ENCODE data around the gene DMWD.

DMWD gene

GRCh38 chr19:45761714-45762113 is 30.9 kb downstream of the DMWD start:
- H3K27me3 ChIP-seq (ENCODE audit: insufficient read depth, low read length): no peaks in the 10 kb centered on the region
- H4K8ac ChIP-seq (ENCODE audit: low read depth, low read length): no peak overlapping the region
- no peak overlapping the region for H3K4me3 ChIP-seq (ENCODE audit: low read depth, low read length)
- no peak overlapping the region for H3K4me2 ChIP-seq (ENCODE audit: low read length)
- no peak overlapping the region for H3K23ac ChIP-seq (ENCODE audit: low read length)
- peaks cover 4% of the 10 kb centered on the region for H3K9me3 ChIP-seq (ENCODE audit: insufficient read depth, low read depth, low read length)
- H3K79me1 ChIP-seq (ENCODE audit: low read length): no peaks in the 10 kb centered on the region
- H3K9ac ChIP-seq (ENCODE audit: low read length): no peak overlapping the region
- H3K27ac ChIP-seq (ENCODE audit: low read depth, low read length): no peak overlapping the region
- DNase-seq: no peak
- H3K14ac ChIP-seq (ENCODE audit: low read length): no peak overlapping the region
- WGBS (ENCODE audit: extremely low coverage, insufficient coverage, insufficient read length): no CpG with 5 or more reads among the region's 17 CpGs
- H3K18ac ChIP-seq (ENCODE audit: low read length): no peak overlapping the region
- H2AK5ac ChIP-seq (ENCODE audit: low read length): no peak overlapping the region
- no peak overlapping the region for H3K4ac ChIP-seq (ENCODE audit: low read depth, low read length)
- H4K91ac ChIP-seq (ENCODE audit: low read depth, low read length): no peak overlapping the region
- H2BK5ac ChIP-seq (ENCODE audit: low read depth, low read length, poor library complexity): no peak overlapping the region
- H3K36me3 ChIP-seq (ENCODE audit: control insufficient read depth in 1 of 2, insufficient read depth in 2 of 2, low read length in 2 of 2): no peaks in the 10 kb centered on the region
- no peaks in the 10 kb centered on the region for H3K79me2 ChIP-seq (ENCODE audit: control insufficient read depth, insufficient read depth, low read length, poor library complexity)
- no peak overlapping the region for H4K12ac ChIP-seq (ENCODE audit: low read depth, low read length)
- H2BK120ac ChIP-seq (ENCODE audit: insufficient read depth, low read length, poor library complexity): no peak overlapping the region
- H3K4me1 ChIP-seq (ENCODE audit: control insufficient read depth in 1 of 2, insufficient read depth in 2 of 2, low read length in 2 of 2): peaks cover 10 to 12% of the 10 kb centered on the region in 2 experiments
- no peak overlapping the region for H2BK12ac ChIP-seq (ENCODE audit: low read length)
- H2AFZ ChIP-seq (ENCODE audit: insufficient read depth, low read length, poor library complexity): no peak overlapping the region

GRCh38 chr19:45758921-45759320 is 33.7 kb downstream of the DMWD start:
- Histone ChIP-seq H3K27ac (ENCODE audit: low read depth, low read length) (no peak overlapping the region), H3K23ac (ENCODE audit: low read length) (no peak overlapping the region), H3K4me2 (ENCODE audit: low read length) (no peak overlapping the region), H3K18ac (ENCODE audit: low read length) (no peak overlapping the region), H3K79me2 (ENCODE audit: control insufficient read depth, insufficient read depth, low read length, poor library complexity) (no peaks in the 10 kb centered on the region), H3K4me3 (ENCODE audit: low read depth, low read length) (no peak overlapping the region), H3K9me3 (ENCODE audit: insufficient read depth, low read depth, low read length) (peaks cover 4% of the 10 kb centered on the region), H3K36me3 (ENCODE audit: control insufficient read depth in 1 of 2, insufficient read depth in 2 of 2, low read length in 2 of 2) (no peaks in the 10 kb centered on the region), H2BK120ac (ENCODE audit: insufficient read depth, low read length, poor library complexity) (no peak overlapping the region), H2BK5ac (ENCODE audit: low read depth, low read length, poor library complexity) (no peak overlapping the region), H2BK12ac (ENCODE audit: low read length) (no peak overlapping the region), H4K8ac (ENCODE audit: low read depth, low read length) (no peak overlapping the region), H3K4me1 (ENCODE audit: control insufficient read depth in 1 of 2, insufficient read depth in 2 of 2, low read length in 2 of 2) (no peaks in the 10 kb centered on the region), H3K79me1 (ENCODE audit: low read length) (no peaks in the 10 kb centered on the region), H3K14ac (ENCODE audit: low read length) (no peak overlapping the region), H3K9ac (ENCODE audit: low read length) (no peak overlapping the region), H2AFZ (ENCODE audit: insufficient read depth, low read length, poor library complexity) (no peak overlapping the region), H4K91ac (ENCODE audit: low read depth, low read length) (no peak overlapping the region), H3K27me3 (ENCODE audit: insufficient read depth, low read length) (no peaks in the 10 kb centered on the region), H2AK5ac (ENCODE audit: low read length) (no peak overlapping the region), H3K4ac (ENCODE audit: low read depth, low read length) (no peak overlapping the region), H4K12ac (ENCODE audit: low read depth, low read length) (no peak overlapping the region)
- DNase-seq: no peak
- no CpG with 5 or more reads among the region's 9 CpGs for WGBS (ENCODE audit: extremely low coverage, insufficient coverage, insufficient read length)

- no peak overlapping the region for H4K12ac ChIP-seq (ENCODE audit: low read depth, low read length)
- H3K9ac ChIP-seq (ENCODE audit: low read length): no peak overlapping the region
- H4K8ac ChIP-seq (ENCODE audit: low read depth, low read length): no peak overlapping the region
- no peak overlapping the region for H2AFZ ChIP-seq (ENCODE audit: insufficient read depth, low read length, poor library complexity)
- H3K4me2 ChIP-seq (ENCODE audit: low read length): no peak overlapping the region
- peak in 1 of 2 donors; percentile 37 for DNase-seq
- H2BK12ac ChIP-seq (ENCODE audit: low read length): no peak overlapping the region
- no peak overlapping the region for H2BK120ac ChIP-seq (ENCODE audit: insufficient read depth, low read length, poor library complexity)
- H3K4me1 ChIP-seq (ENCODE audit: control insufficient read depth in 1 of 2, insufficient read depth in 2 of 2, low read length in 2 of 2): no peaks in the 10 kb centered on the region
- H2AK5ac ChIP-seq (ENCODE audit: low read length): no peak overlapping the region
- H3K36me3 ChIP-seq (ENCODE audit: control insufficient read depth in 1 of 2, insufficient read depth in 2 of 2, low read length in 2 of 2): no peaks in the 10 kb centered on the region
- peaks cover 4% of the 10 kb centered on the region for H3K9me3 ChIP-seq (ENCODE audit: insufficient read depth, low read depth, low read length)
- H3K27ac ChIP-seq (ENCODE audit: low read depth, low read length): no peak overlapping the region
- H3K4ac ChIP-seq (ENCODE audit: low read depth, low read length): no peak overlapping the region
- no peak overlapping the region for H3K4me3 ChIP-seq (ENCODE audit: low read depth, low read length)
- no peak overlapping the region for H3K23ac ChIP-seq (ENCODE audit: low read length)
- WGBS (ENCODE audit: extremely low coverage, insufficient coverage, insufficient read length): no CpG with 5 or more reads among the region's 9 CpGs
- no peak overlapping the region for H3K14ac ChIP-seq (ENCODE audit: low read length)
- H3K27me3 ChIP-seq (ENCODE audit: insufficient read depth, low read length): no peaks in the 10 kb centered on the region
- H3K18ac ChIP-seq (ENCODE audit: low read length): no peak overlapping the region
- H3K79me1 ChIP-seq (ENCODE audit: low read length): no peaks in the 10 kb centered on the region
- no peaks in the 10 kb centered on the region for H3K79me2 ChIP-seq (ENCODE audit: control insufficient read depth, insufficient read depth, low read length, poor library complexity)
- no peak overlapping the region for H4K91ac ChIP-seq (ENCODE audit: low read depth, low read length)
- no peak overlapping the region for H2BK5ac ChIP-seq (ENCODE audit: low read depth, low read length, poor library complexity)
Measured at GRCh38 chr19:45757695-45758094, 35.0 kb downstream of the DMWD start.

- H2AFZ ChIP-seq (ENCODE audit: insufficient read depth, low read length, poor library complexity): no peak overlapping the region
- no peak overlapping the region for H2BK120ac ChIP-seq (ENCODE audit: insufficient read depth, low read length, poor library complexity)
- no peak overlapping the region for H3K4ac ChIP-seq (ENCODE audit: low read depth, low read length)
- H4K12ac ChIP-seq (ENCODE audit: low read depth, low read length): no peak overlapping the region
- H3K18ac ChIP-seq (ENCODE audit: low read length): no peak overlapping the region
- H2AK5ac ChIP-seq (ENCODE audit: low read length): no peak overlapping the region
- H3K4me1 ChIP-seq (ENCODE audit: control insufficient read depth in 1 of 2, insufficient read depth in 2 of 2, low read length in 2 of 2): no peaks in the 10 kb centered on the region
- no peak overlapping the region for H3K4me3 ChIP-seq (ENCODE audit: low read depth, low read length)
- no peaks in the 10 kb centered on the region for H3K79me1 ChIP-seq (ENCODE audit: low read length)
- no peak overlapping the region for H3K9ac ChIP-seq (ENCODE audit: low read length)
- DNase-seq: no peak
- no peaks in the 10 kb centered on the region for H3K79me2 ChIP-seq (ENCODE audit: control insufficient read depth, insufficient read depth, low read length, poor library complexity)
- no peak overlapping the region for H3K14ac ChIP-seq (ENCODE audit: low read length)
- WGBS (ENCODE audit: extremely low coverage, insufficient coverage, insufficient read length): no CpG with 5 or more reads among the region's 8 CpGs
- no peak overlapping the region for H4K8ac ChIP-seq (ENCODE audit: low read depth, low read length)
- no peaks in the 10 kb centered on the region for H3K9me3 ChIP-seq (ENCODE audit: insufficient read depth, low read depth, low read length)
- H3K4me2 ChIP-seq (ENCODE audit: low read length): no peak overlapping the region
- H3K36me3 ChIP-seq (ENCODE audit: control insufficient read depth in 1 of 2, insufficient read depth in 2 of 2, low read length in 2 of 2): no peaks in the 10 kb centered on the region
- H3K27ac ChIP-seq (ENCODE audit: low read depth, low read length): no peak overlapping the region
- no peak overlapping the region for H2BK5ac ChIP-seq (ENCODE audit: low read depth, low read length, poor library complexity)
- H4K91ac ChIP-seq (ENCODE audit: low read depth, low read length): no peak overlapping the region
- no peak overlapping the region for H3K23ac ChIP-seq (ENCODE audit: low read length)
- H3K27me3 ChIP-seq (ENCODE audit: insufficient read depth, low read length): no peaks in the 10 kb centered on the region
- no peak overlapping the region for H2BK12ac ChIP-seq (ENCODE audit: low read length)
Measured at GRCh38 chr19:45754323-45754722, 38.3 kb downstream of the DMWD start.

All from trophoblast cell (in vitro differentiated cells and primary cell).